Type B pancreatic cell (in vitro differentiated cells): ENCODE data around the gene LSS. TPM values are rescaled to one million over a fixed set of nuclear protein-coding genes. Genes with fewer than 3 reads are reported as not detected.
"Not testable (repeated sequence)": the region's sequence is repeated elsewhere in the genome, so short reads cannot be mapped to it uniquely, and the experiment has no call there.

Experiments
- DNase-seq: peaks from one replicate; pipeline ENCODE4 v3.0.0; 2021; ENCODE audit warnings: mixed read lengths; ENCODE audit not compliant: unreplicated experiment; ENCODE audit errors: extremely low spot score
- H3K27ac Mint-ChIP-seq: 2 replicates; pipeline ENCODE4 v1.8.0; 2021; ENCODE audit warnings: mild to moderate bottlenecking, mixed read lengths
- H3K27me3 Mint-ChIP-seq: 2 replicates; pipeline ENCODE4 v1.8.0; 2021; ENCODE audit warnings: mixed read lengths
- H3K36me3 Mint-ChIP-seq: 2 replicates; pipeline ENCODE4 v1.8.0; 2021; ENCODE audit warnings: mixed read lengths
- H3K4me1 Mint-ChIP-seq: one replicate; pipeline ENCODE4 v1.8.0; 2021; ENCODE audit warnings: mixed read lengths; ENCODE audit not compliant: unreplicated experiment
- H3K4me3 Mint-ChIP-seq: 2 replicates; pipeline ENCODE4 v1.8.0; 2021; ENCODE audit warnings: mild to moderate bottlenecking, mixed read lengths
- H3K9me3 Mint-ChIP-seq: 2 replicates; pipeline ENCODE4 v1.8.0; 2021; ENCODE audit warnings: mixed read lengths
- total RNA-seq: library from RNA; stranded (reverse); gene quantifications from 2 replicates; pipeline ENCODE4 v1.2.1, GENCODE V29; 2021; ENCODE audit warnings: low replicate concordance
- TF ChIP-seq, protein P1 (sequence below): fragments of 200-600 bp; sonication (generic); conservative IDR thresholded peaks from 2 replicates; pipeline ENCODE4 v1.5.0; 2021; ENCODE audit warnings: antibody characterized with exemption, mild to moderate bottlenecking

LSS gene
- total RNA-seq, 1 donor from 2014 or later = 70.2 TPM

DNA sequence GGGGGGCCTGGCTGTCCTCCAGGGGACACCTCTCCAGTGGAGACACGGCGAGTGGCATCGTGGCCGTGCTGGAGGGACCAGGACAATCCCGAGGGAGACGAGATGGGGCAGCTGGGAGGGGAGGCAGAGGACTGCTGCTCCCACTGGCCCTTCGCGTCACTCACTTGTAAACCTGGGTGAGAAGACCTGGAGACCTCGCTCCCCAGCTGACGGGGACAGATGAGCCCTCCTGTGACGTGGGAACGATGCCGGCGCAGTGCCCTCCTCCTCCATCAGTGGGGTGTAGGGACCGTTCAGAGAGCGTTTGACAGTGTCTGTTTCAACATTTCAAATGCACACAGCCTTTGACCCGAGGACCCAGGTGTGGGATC, 48.9 kb downstream of the LSS start:
- TF ChIP-seq, protein P1, sequence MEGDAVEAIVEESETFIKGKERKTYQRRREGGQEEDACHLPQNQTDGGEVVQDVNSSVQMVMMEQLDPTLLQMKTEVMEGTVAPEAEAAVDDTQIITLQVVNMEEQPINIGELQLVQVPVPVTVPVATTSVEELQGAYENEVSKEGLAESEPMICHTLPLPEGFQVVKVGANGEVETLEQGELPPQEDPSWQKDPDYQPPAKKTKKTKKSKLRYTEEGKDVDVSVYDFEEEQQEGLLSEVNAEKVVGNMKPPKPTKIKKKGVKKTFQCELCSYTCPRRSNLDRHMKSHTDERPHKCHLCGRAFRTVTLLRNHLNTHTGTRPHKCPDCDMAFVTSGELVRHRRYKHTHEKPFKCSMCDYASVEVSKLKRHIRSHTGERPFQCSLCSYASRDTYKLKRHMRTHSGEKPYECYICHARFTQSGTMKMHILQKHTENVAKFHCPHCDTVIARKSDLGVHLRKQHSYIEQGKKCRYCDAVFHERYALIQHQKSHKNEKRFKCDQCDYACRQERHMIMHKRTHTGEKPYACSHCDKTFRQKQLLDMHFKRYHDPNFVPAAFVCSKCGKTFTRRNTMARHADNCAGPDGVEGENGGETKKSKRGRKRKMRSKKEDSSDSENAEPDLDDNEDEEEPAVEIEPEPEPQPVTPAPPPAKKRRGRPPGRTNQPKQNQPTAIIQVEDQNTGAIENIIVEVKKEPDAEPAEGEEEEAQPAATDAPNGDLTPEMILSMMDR = no peak
- Mint-ChIP-seq H3K27ac (no peak overlapping the region), H3K4me1 (no peaks in the 10 kb centered on the region), H3K4me3 (no peak overlapping the region), H3K36me3 (peaks cover 16% of the 10 kb centered on the region), H3K27me3 (no peaks in the 10 kb centered on the region), H3K9me3 (peaks cover 4% of the 10 kb centered on the region)
- DNase-seq = no peak

DNA sequence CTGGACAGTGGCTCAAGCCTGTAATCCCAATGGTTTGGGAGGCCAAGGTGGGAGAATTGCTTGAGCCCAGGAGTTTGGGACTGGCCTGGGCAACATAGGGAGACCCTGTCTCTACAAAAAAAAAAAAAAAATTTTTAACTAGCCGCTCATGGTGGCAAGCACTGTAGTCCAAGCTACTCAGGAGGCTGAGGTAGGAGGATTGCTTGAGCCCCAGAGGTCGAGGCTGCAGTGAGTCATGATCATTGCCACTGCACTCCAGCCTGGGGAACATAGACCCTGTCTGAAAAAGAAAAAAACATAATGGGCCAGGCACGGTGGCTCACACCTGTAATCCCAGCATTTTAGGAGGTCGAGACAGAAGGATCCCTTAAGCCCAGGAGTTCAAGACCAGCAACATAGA, 49.6 kb downstream of the LSS start:
- no peaks in the 10 kb centered on the region for H3K27me3 Mint-ChIP-seq
- no peak for DNase-seq
- H3K36me3 Mint-ChIP-seq = peaks cover 18% of the 10 kb centered on the region
- no peaks in the 10 kb centered on the region for H3K4me1 Mint-ChIP-seq
- no peak overlapping the region for H3K4me3 Mint-ChIP-seq
- H3K9me3 Mint-ChIP-seq = peaks cover 10% of the 10 kb centered on the region
- no peak overlapping the region for H3K27ac Mint-ChIP-seq
- TF ChIP-seq, protein P1 = no peak

DNA sequence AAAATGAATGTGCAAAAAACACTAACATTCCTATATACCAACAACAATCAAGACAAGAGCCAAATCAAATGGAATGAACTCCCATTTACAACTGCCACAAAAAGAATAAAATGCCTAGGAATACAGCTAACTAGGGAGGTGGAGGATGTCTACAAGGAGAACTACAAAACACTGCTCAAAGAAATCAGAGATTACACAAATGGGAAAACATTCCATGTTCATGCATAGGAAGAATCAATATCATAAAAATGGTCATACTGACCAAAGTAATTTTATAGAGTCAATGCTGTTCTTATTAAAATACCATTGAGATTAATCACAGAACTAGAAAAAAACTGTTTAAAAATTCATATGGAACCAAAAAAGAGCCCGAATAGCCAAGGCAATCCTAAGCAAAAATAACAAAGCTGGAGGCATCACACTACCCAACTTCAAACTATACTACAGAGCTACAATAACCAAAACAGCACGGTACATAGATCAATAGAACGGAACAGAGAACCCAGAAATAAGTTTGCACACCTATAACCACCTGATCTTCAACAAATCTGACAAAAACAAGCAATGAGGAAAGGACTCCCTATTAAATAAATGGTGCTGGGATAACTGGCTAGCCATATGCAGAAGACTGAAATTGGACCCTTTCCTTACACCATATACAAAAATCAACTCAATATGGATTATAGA, 52.0 kb downstream of the LSS start:
- not testable (repeated sequence) for H3K4me3 Mint-ChIP-seq, H3K27ac Mint-ChIP-seq, H3K4me1 Mint-ChIP-seq, DNase-seq, H3K27me3 Mint-ChIP-seq, H3K9me3 Mint-ChIP-seq
- peaks cover 18% of the 10 kb centered on the region for H3K36me3 Mint-ChIP-seq

DNA sequence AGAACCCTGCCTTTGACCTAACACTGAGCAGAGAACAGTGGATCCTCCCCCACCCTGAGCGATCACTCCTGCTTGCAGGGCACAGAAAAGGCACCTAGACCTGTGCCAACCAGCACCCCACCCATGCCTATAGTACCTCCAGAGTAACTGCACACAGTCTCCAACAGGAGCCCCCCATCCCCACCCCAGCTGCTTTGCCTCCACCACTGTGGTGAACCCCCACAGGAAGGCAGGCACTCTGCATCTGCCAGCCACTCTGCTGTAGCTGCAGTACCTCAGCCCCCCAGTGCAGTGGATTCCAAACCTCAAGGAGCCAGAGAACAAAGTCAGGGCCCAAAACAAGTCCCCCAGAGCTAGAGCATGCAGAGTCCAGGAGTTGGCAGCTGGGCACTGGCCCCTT, 55.0 kb downstream of the LSS start:
- H3K36me3 Mint-ChIP-seq = peaks cover 18% of the 10 kb centered on the region
- H3K4me1 Mint-ChIP-seq = no peaks in the 10 kb centered on the region
- DNase-seq = no peak
- no peak overlapping the region for H3K27ac Mint-ChIP-seq
- TF ChIP-seq, protein P1 = no peak
- H3K9me3 Mint-ChIP-seq = peaks cover 10% of the 10 kb centered on the region
- H3K4me3 Mint-ChIP-seq = no peak overlapping the region
- no peaks in the 10 kb centered on the region for H3K27me3 Mint-ChIP-seq

DNA sequence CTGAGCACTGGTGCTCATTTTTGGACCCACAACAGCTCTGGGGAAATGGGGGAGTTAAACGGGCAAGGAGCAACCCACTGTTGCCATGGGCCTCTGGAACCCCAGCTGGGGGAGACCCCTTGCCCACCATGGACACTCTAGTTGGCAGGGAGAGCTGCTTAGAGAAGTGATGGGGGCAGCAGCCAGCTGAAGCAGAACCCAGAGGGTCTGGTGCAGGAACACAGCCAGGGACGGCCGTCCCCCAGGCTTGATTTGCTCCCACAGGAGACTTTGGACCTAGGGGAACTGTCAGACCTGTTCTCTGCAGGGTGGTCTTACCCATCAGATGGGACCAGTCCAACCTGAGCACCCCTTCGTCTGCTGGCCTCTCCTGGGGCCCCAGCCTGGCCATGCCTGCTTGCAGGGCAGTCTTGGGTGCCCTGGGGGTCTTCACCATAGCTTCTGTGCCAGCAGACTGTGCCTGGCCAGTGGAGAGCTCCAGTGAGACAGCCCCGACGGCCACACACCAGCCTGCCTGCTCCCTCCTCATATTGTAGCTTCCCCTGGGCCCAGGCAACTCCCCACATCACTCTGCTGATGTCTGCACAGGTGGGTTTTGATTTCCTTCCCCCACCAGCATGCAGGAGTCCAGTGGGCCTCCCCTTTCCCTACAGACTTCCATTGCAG, 55.6 kb downstream of the LSS start:
- no peak overlapping the region for H3K4me3 Mint-ChIP-seq
- peaks cover 18% of the 10 kb centered on the region for H3K36me3 Mint-ChIP-seq
- H3K27ac Mint-ChIP-seq = no peak overlapping the region
- H3K27me3 Mint-ChIP-seq = no peaks in the 10 kb centered on the region
- peaks cover 10% of the 10 kb centered on the region for H3K9me3 Mint-ChIP-seq
- H3K4me1 Mint-ChIP-seq = no peaks in the 10 kb centered on the region
- DNase-seq = peak; percentile 66
- TF ChIP-seq, protein P1 = no peak
